Breast epithelium (tissue), 4 donors: Measurements from ENCODE around the gene KLHL15. TPM values are rescaled to one million over a fixed set of nuclear protein-coding genes. Genes with fewer than 3 reads are reported as not detected.

ENCODE experiments used
- DNase-seq, 2 donors: peaks; one replicate each; pipeline ENCODE4 v3.0.0-alpha.2; 2019; ENCODE audit warnings: low spot score in 2 of 2
- H3K27ac ChIP-seq, 2 donors: fragments of 200-600 bp; sonication (generic) in 1 of 2; one replicate each; pipeline ENCODE4 v1.5.1; 2016 to 2019; ENCODE audit warnings: mild to moderate bottlenecking in 1 of 2
- H3K27me3 ChIP-seq, 2 donors: fragments of 200-600 bp; sonication (generic) in 1 of 2; one replicate each; pipeline versions ENCODE4 v1.5.1 to v1.6.0; 2017 to 2019; ENCODE audit warnings: control low read depth in 1 of 2, mild to moderate bottlenecking in 1 of 2
- H3K36me3 ChIP-seq: fragments of 200-600 bp; one replicate; pipeline ENCODE4 v1.5.1; 2019
- H3K4me1 ChIP-seq, 2 donors: fragments of 200-600 bp; sonication (generic); one replicate each; pipeline ENCODE4 v1.5.1; 2016 to 2019; ENCODE audit warnings: control low read depth in 1 of 2
- H3K4me3 ChIP-seq, 3 donors: fragments of 200-600 bp; sonication (generic); 1 replicate in 2 of 3; 2 replicates in 1 of 3; pipeline ENCODE4 v1.5.1; 2016 to 2019; ENCODE audit warnings: mild to moderate bottlenecking in 3 of 3, moderate library complexity in 2 of 3
- H3K9me3 ChIP-seq, 2 donors: fragments of 200-600 bp; sonication (generic) in 1 of 2; one replicate each; pipeline ENCODE4 v1.5.1; 2016 to 2019; ENCODE audit warnings: control low read depth in 1 of 2
- POLR2A ChIP-seq: fragments of 450-650 bp; IDR thresholded peaks from one replicate; pipeline ENCODE4 v1.6.1; 2016; ENCODE audit warnings: antibody characterized with exemption, mild to moderate bottlenecking, moderate library complexity
- POLR2AphosphoS5 ChIP-seq, 3 donors: sonication (generic); formaldehyde crosslinking; IDR thresholded peaks; one replicate each; pipeline ENCODE4 v1.6.1; 2017; ENCODE audit warnings: antibody characterized with exemption in 3 of 3
- intact Hi-C: fragments of 100-400 bp; cut with DNase I; formaldehyde crosslinking; loops from one replicate; pipeline ENCODE4 v1.15.1; 2023; ENCODE audit warnings: low total_unique reads
- total RNA-seq, 3 donors: library from RNA; depleted of rRNA; stranded (reverse); fragments of >200 nt; gene quantifications; one replicate each; pipeline ENCODE4 v1.1.0, GENCODE V29; 2016
- TF ChIP-seq, protein P1 (sequence below), 3 donors: fragments of 450-650 bp; IDR thresholded peaks; one replicate each; pipeline ENCODE4 v1.5.1; 2016 to 2017; ENCODE audit warnings: antibody characterized with exemption in 3 of 3, mild to moderate bottlenecking in 3 of 3, moderate library complexity in 3 of 3

The KLHL15 gene
- total RNA-seq, 3 donors from 2014 or later, result 6.9 to 16.5 (median 10.4) TPM

DNA sequence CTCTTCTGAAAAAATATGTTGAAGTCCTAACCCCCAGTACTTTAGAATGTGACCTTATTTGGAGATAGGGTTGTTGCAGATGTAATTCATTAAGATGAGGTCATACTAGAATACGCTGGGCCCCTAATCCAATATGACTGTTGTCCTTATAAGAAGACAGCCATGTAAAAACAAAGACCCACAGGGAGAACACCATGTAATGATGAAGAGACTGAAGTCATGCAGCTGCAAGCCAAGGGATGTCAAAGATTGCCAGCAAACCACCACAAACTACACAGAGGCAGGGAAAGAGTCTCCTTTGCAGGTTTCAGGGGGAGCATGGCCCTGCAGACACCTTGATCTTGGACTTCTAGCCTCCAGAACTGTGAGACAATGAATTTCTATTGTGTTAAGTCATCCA is 81.8 kb downstream of the KLHL15 start:
- Histone ChIP-seq H3K4me1 (no peaks in the 10 kb centered on the region), H3K27ac (no peak overlapping the region), H3K36me3 (no peaks in the 10 kb centered on the region), H3K4me3 (no peak overlapping the region), H3K9me3 (no peaks in the 10 kb centered on the region), H3K27me3 (peaks cover 0 to 48% of the 10 kb centered on the region in 2 donors)
- intact Hi-C loops, result no loop called here
- TF ChIP-seq POLR2AphosphoS5 (IDR thresholded peaks at IDR 0.05), result no peak
- TF ChIP-seq, protein P1, sequence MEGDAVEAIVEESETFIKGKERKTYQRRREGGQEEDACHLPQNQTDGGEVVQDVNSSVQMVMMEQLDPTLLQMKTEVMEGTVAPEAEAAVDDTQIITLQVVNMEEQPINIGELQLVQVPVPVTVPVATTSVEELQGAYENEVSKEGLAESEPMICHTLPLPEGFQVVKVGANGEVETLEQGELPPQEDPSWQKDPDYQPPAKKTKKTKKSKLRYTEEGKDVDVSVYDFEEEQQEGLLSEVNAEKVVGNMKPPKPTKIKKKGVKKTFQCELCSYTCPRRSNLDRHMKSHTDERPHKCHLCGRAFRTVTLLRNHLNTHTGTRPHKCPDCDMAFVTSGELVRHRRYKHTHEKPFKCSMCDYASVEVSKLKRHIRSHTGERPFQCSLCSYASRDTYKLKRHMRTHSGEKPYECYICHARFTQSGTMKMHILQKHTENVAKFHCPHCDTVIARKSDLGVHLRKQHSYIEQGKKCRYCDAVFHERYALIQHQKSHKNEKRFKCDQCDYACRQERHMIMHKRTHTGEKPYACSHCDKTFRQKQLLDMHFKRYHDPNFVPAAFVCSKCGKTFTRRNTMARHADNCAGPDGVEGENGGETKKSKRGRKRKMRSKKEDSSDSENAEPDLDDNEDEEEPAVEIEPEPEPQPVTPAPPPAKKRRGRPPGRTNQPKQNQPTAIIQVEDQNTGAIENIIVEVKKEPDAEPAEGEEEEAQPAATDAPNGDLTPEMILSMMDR (IDR thresholded peaks at IDR 0.05), result no peak
- no peak for TF ChIP-seq POLR2A
- DNase-seq, result no peak

DNA sequence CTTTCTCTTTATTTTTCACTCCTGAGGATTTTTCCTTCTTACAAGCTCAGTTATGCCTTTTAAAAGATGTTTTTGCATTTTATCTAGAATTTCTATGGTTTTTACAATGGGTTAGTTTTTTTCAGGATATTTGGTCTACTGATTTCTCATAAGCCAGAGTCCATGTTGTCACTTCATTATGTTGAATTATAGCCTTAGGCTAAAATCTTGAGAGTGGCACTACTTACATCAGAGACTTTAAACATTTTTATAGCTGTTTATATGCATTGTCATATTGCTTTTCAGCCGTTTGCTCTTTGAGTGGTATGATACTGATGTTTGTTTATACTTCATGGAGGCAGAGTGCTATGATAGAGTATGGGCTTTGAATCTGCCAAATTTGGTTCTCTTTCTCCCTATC is 82.8 kb downstream of the KLHL15 start:
- Histone ChIP-seq H3K4me3 (no peak overlapping the region), H3K36me3 (no peaks in the 10 kb centered on the region), H3K27me3 (peaks cover 0 to 41% of the 10 kb centered on the region in 2 donors), H3K4me1 (no peaks in the 10 kb centered on the region), H3K9me3 (no peaks in the 10 kb centered on the region), H3K27ac (no peak overlapping the region)
- DNase-seq, result no peak
- TF ChIP-seq, protein P1 (IDR thresholded peaks at IDR 0.05), result no peak
- TF ChIP-seq POLR2AphosphoS5 (IDR thresholded peaks at IDR 0.05) (no peak), POLR2A (no peak)
- intact Hi-C loops, result no loop called here

DNA sequence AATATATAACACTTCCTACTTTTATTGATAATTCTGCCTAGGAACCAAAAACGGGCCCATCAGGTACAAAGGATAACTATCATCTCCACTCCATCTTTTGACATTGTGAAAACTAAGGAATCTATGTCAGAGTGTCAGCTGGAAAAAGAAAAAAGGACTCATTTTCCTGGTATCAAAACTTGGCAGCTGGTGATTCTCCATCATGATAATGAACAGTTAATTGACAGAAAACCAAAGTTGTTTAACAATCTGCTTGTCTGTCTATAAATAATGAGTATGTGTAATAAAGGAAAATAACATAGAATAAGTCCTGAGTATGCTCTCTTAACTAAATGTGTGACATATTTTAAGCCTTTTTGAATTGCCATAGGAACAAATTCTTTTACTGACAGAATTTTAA is 87.8 kb downstream of the KLHL15 start:
- no peak overlapping the region for H3K27ac ChIP-seq
- no peaks in the 10 kb centered on the region for H3K4me1 ChIP-seq
- H3K9me3 ChIP-seq, result no peaks in the 10 kb centered on the region
- intact Hi-C loops, result no loop called here
- peaks cover 0 to 51% of the 10 kb centered on the region in 2 donors for H3K27me3 ChIP-seq
- no peak overlapping the region for H3K4me3 ChIP-seq
- no peaks in the 10 kb centered on the region for H3K36me3 ChIP-seq
- DNase-seq, result no peak
- TF ChIP-seq POLR2AphosphoS5 (IDR thresholded peaks at IDR 0.05) (no peak), POLR2A (no peak)
- TF ChIP-seq, protein P1 (IDR thresholded peaks at IDR 0.05), result no peak

DNA sequence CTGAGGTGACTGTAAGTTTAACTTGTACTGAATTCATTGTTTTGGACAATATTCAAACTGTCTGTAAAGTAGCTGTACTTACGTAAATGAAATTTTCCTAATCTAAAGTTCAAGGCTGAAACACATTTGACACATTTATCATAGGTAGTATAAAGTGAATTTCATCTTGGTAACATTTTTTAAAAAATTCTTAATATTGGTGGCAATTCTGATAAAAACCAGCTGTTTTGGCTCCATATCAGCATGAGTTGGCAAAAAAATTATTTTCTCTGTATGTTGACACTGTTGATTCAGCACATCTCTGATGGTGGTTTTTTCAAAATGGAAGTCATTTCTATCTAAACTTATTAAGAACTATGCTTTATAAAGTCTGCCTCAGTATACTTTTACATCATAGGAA is 88.3 kb downstream of the KLHL15 start:
- Histone ChIP-seq H3K4me1 (no peaks in the 10 kb centered on the region), H3K9me3 (no peaks in the 10 kb centered on the region), H3K36me3 (no peaks in the 10 kb centered on the region), H3K4me3 (no peak overlapping the region), H3K27ac (no peak overlapping the region), H3K27me3 (peaks cover 0 to 45% of the 10 kb centered on the region in 2 donors)
- no peak for DNase-seq
- intact Hi-C loops, result no loop called here
- TF ChIP-seq, protein P1 (IDR thresholded peaks at IDR 0.05), result no peak
- TF ChIP-seq POLR2A, result no peak
- no peak for TF ChIP-seq POLR2AphosphoS5 (IDR thresholded peaks at IDR 0.05)

DNA sequence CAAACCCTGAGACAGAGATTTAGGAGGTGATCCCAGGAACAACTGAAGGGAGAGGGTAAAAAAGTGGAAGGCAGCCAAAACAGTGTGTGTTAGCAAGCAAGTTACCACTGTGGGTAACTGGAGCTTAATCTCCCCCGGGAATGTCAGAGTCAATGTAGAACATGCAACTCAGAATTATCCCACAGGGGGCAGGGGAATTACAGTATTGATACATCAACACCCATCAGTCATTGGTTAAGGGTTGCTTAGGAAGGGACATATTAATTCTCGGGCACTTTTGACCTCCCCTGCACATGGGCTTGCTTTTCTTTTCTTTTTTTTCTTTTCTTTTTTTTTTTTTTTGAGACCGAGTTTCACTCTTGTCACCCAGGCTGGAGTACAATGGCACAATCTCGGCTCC is 89.9 kb downstream of the KLHL15 start:
- no peaks in the 10 kb centered on the region for H3K4me1 ChIP-seq
- no peak overlapping the region for H3K27ac ChIP-seq
- no peaks in the 10 kb centered on the region for H3K9me3 ChIP-seq
- H3K27me3 ChIP-seq, result peaks cover 0 to 44% of the 10 kb centered on the region in 2 donors
- no peaks in the 10 kb centered on the region for H3K36me3 ChIP-seq
- TF ChIP-seq POLR2A (no peak), POLR2AphosphoS5 (IDR thresholded peaks at IDR 0.05) (no peak)
- TF ChIP-seq, protein P1 (IDR thresholded peaks at IDR 0.05), result no peak
- no peak for DNase-seq
- H3K4me3 ChIP-seq, result no peak overlapping the region
- intact Hi-C loops, result no loop called here
